H1 (cell line): ENCODE measurements around the gene CALCR. TPM values are rescaled to one million over a fixed set of nuclear protein-coding genes. Genes with fewer than 3 reads are reported as not detected.

Experiments
- CTCF ChIA-PET: fragments of 300-600 bp; sonication (Branson Sonifier 250); formaldehyde crosslinking; loops from one replicate; lab custom pipeline; 2021; ENCODE audit not compliant: partially characterized antibody; lab: Charles Lee
- POLR2A ChIA-PET: fragments of 300-600 bp; sonication (Branson Sonifier 250); formaldehyde crosslinking; loops from one replicate; lab custom pipeline; 2021; ENCODE audit warnings: inconsistent platforms; ENCODE audit not compliant: partially characterized antibody; lab: Charles Lee
- DNase-seq, 2 experiments: peaks; one replicate each; pipeline versions ENCODE4 v3.0.0 to v3.0.0-alpha.2; 2010 to 2022; ENCODE audit warnings: low spot score in 2 of 2, low read depth in 1 of 2, mixed read lengths in 1 of 2
- FAIRE-seq: peaks from 2 replicates; lab custom pipeline; 2011; peaks lifted over from hg19 to GRCh38; lab: Jason Lieb, UNC
- H2AFZ ChIP-seq: 2 replicates; pipeline ENCODE4 v1.8.1; 2012; ENCODE audit warnings: low read length, inconsistent platforms
- H2AK5ac ChIP-seq: 2 replicates; pipeline ENCODE4 v1.6.1; 2013; ENCODE audit warnings: low read depth, low read length
- H2BK120ac ChIP-seq: replicated peaks from 2 replicates; pipeline ENCODE3; 2013; ENCODE audit warnings: low read depth, low read length, inconsistent platforms
- H2BK12ac ChIP-seq: 2 replicates; pipeline ENCODE4 v1.6.1; 2013; ENCODE audit warnings: low read depth, low read length
- H2BK15ac ChIP-seq: 2 replicates; pipeline ENCODE4 v1.6.1; 2013; ENCODE audit warnings: low read length
- H2BK20ac ChIP-seq: 2 replicates; pipeline ENCODE4 v1.6.1; 2013; ENCODE audit warnings: low read length
- H2BK5ac ChIP-seq: 2 replicates; pipeline ENCODE4 v1.6.1; 2013; ENCODE audit warnings: low read depth, low read length
- H3K14ac ChIP-seq: 2 replicates; pipeline ENCODE4 v1.6.1; 2013; ENCODE audit warnings: inconsistent platforms; ENCODE audit not compliant: insufficient read length
- H3K18ac ChIP-seq: 2 replicates; pipeline ENCODE4 v1.6.1; 2013; ENCODE audit warnings: low read length; ENCODE audit errors: extremely low read depth
- H3K23ac ChIP-seq: 2 replicates; pipeline ENCODE4 v1.6.1; 2013; ENCODE audit warnings: inconsistent platforms; ENCODE audit not compliant: insufficient read length
- H3K23me2 ChIP-seq: 2 replicates; pipeline ENCODE4 v1.6.1; 2013; ENCODE audit warnings: low read depth, low read length
- H3K27ac ChIP-seq: 2 replicates; pipeline ENCODE4 v1.6.1; 2011; ENCODE audit warnings: low read depth, low read length, inconsistent platforms
- H3K27me3 ChIP-seq, 4 experiments: replicated peaks in 1 of 4; 1 replicate in 1 of 4; 2 replicates in 3 of 4; pipeline versions ENCODE4 v1.6.1 to v1.8.1; 2011 to 2013; ENCODE audit warnings: low read length in 3 of 4, mild to moderate bottlenecking in 3 of 4, inconsistent platforms in 2 of 4, mixed read lengths in 2 of 4, moderate library complexity in 1 of 4; ENCODE audit not compliant: control insufficient read depth in 3 of 4, insufficient read depth in 3 of 4; ENCODE audit errors: extremely low read depth in 1 of 4
- H3K36me3 ChIP-seq, 4 experiments: 2 replicates each; pipeline versions ENCODE4 v1.6.1 to v1.8.1; 2011 to 2013; ENCODE audit warnings: mild to moderate bottlenecking in 4 of 4, low read length in 3 of 4, moderate library complexity in 2 of 4, control low read depth in 1 of 4, inconsistent platforms in 1 of 4; ENCODE audit not compliant: insufficient read depth in 4 of 4, control insufficient read depth in 2 of 4
- H3K4ac ChIP-seq: replicated peaks from 2 replicates; pipeline ENCODE3; 2013; ENCODE audit warnings: low read length, low read depth, mixed read lengths, inconsistent platforms; ENCODE audit not compliant: insufficient read length
- H3K4me1 ChIP-seq, 4 experiments: replicated peaks in 1 of 4; 1 replicate in 1 of 4; 2 replicates in 3 of 4; pipeline versions ENCODE4 v1.6.1 to v1.8.1; 2011 to 2013; ENCODE audit warnings: low read length in 3 of 4, inconsistent platforms in 2 of 4, mixed read lengths in 1 of 4; ENCODE audit not compliant: insufficient read depth in 4 of 4, control insufficient read depth in 3 of 4
- H3K4me2 ChIP-seq, 2 experiments: 2 replicates each; pipeline versions ENCODE4 v1.6.1 to v1.8.1; 2011 to 2013; ENCODE audit warnings: low read depth in 2 of 2, low read length in 2 of 2, control low read depth in 1 of 2, inconsistent platforms in 1 of 2, mild to moderate bottlenecking in 1 of 2; ENCODE audit not compliant: insufficient read depth in 1 of 2
- H3K4me3 ChIP-seq, 4 experiments: fragments of 200-600, 300-600 bp in 1 of 4; sonication (generic), shearing (Covaris generic), sonication (Bioruptor Twin) in 1 of 4; 2 replicates each; pipeline versions ENCODE4 v1.5.1 to v1.8.1; 2011 to 2016; ENCODE audit warnings: low read length in 4 of 4, low read depth in 3 of 4, control low read depth in 2 of 4, inconsistent platforms in 2 of 4, mild to moderate bottlenecking in 2 of 4, mixed read lengths in 1 of 4, moderate library complexity in 1 of 4; ENCODE audit not compliant: insufficient read depth in 2 of 4; ENCODE audit errors: extremely low read depth in 1 of 4
- H3K56ac ChIP-seq: replicated peaks from 2 replicates; pipeline ENCODE3; 2013; ENCODE audit warnings: low read depth, mild to moderate bottlenecking, mixed read lengths, low read length, inconsistent platforms; ENCODE audit not compliant: insufficient read length
- H3K79me1 ChIP-seq: 2 replicates; pipeline ENCODE4 v1.6.1; 2013; ENCODE audit warnings: low read depth, low read length, control low read depth
- H3K79me2 ChIP-seq, 2 experiments: 2 replicates each; pipeline versions ENCODE4 v1.6.1 to v1.8.1; 2012 to 2013; ENCODE audit warnings: low read length in 2 of 2, mild to moderate bottlenecking in 2 of 2, inconsistent platforms in 1 of 2; ENCODE audit not compliant: insufficient read depth in 2 of 2, control insufficient read depth in 1 of 2
- H3K9ac ChIP-seq, 4 experiments: replicated peaks in 1 of 4; 1 replicate in 1 of 4; 2 replicates in 3 of 4; pipeline versions ENCODE4 v1.6.1 to v1.8.1; 2011 to 2013; ENCODE audit warnings: low read depth in 3 of 4, low read length in 3 of 4, control low read depth in 2 of 4, mild to moderate bottlenecking in 2 of 4, moderate library complexity in 2 of 4, inconsistent platforms in 1 of 4; ENCODE audit errors: extremely low read depth in 1 of 4
- H3K9me3 ChIP-seq, 2 experiments: 2 replicates each; pipeline versions ENCODE4 v1.6.1 to v1.8.1; 2012 to 2013; ENCODE audit warnings: mild to moderate bottlenecking in 2 of 2, moderate library complexity in 2 of 2, control low read depth in 1 of 2, inconsistent platforms in 1 of 2, low read depth in 1 of 2, low read length in 1 of 2, mixed read lengths in 1 of 2; ENCODE audit not compliant: insufficient read depth in 2 of 2
- H4K20me1 ChIP-seq, 2 experiments: replicated peaks in 1 of 2; 2 replicates each; pipeline versions ENCODE3 to v1.8.1; 2011 to 2013; ENCODE audit warnings: inconsistent platforms in 2 of 2, low read length in 2 of 2, mild to moderate bottlenecking in 1 of 2; ENCODE audit not compliant: insufficient read depth in 2 of 2, control insufficient read depth in 1 of 2
- H4K5ac ChIP-seq: 2 replicates; pipeline ENCODE4 v1.6.1; 2013; ENCODE audit warnings: low read length, low read depth, mixed read lengths, inconsistent platforms; ENCODE audit not compliant: insufficient read length
- H4K8ac ChIP-seq: 2 replicates; pipeline ENCODE4 v1.8.0; 2013; ENCODE audit warnings: mild to moderate bottlenecking, moderate library complexity, low read length, inconsistent platforms; ENCODE audit not compliant: insufficient read depth; ENCODE audit errors: extremely low read depth
- H4K91ac ChIP-seq: replicated peaks from 2 replicates; pipeline ENCODE3; 2013; ENCODE audit warnings: low read length, mixed read lengths, inconsistent platforms; ENCODE audit not compliant: insufficient read length
- HDAC6 ChIP-seq: IDR thresholded peaks from one replicate; pipeline ENCODE4 v1.7.1; 2012; ENCODE audit warnings: low read depth, mild to moderate bottlenecking, inconsistent platforms, low read length, moderate library complexity
- POU5F1 ChIP-seq: IDR thresholded peaks from 2 replicates; pipeline ENCODE4 v1.6.1; 2011; ENCODE audit warnings: low read depth, mild to moderate bottlenecking, low read length, moderate library complexity
- SP4 ChIP-seq: IDR thresholded peaks from 2 replicates; pipeline ENCODE4 v1.6.1; 2012; ENCODE audit warnings: low read length, inconsistent platforms
- YY1 ChIP-seq: IDR thresholded peaks from 2 replicates; pipeline ENCODE4 v1.6.1; 2011; ENCODE audit warnings: low read depth, mild to moderate bottlenecking, low read length
- WGBS, 2 experiments: shearing (Covaris generic) in 1 of 2; methylation state at CpG; one replicate each; pipeline versions ENCODE4 v1.1.6 to v1.1.7; 2013 to 2015; ENCODE audit warnings: low lambda C conversion rate in 2 of 2, mixed read lengths in 2 of 2, inconsistent platforms in 1 of 2, low coverage in 1 of 2, missing lambda C conversion rate in 1 of 2; ENCODE audit not compliant: insufficient replicate concordance in 2 of 2, insufficient coverage in 1 of 2, insufficient read length in 1 of 2; ENCODE audit errors: extremely low coverage in 1 of 2, missing lambda C conversion rate in 1 of 2; 5-methylcytosine and 5-hydroxymethylcytosine counted together
- polyA plus RNA-seq, 7 experiments: library from polyadenylated mRNA; depleted of rRNA in 3 of 7; stranded (reverse) in 5 of 7; unstranded in 2 of 7; fragments of >200 nt in 5 of 7; fragments of 200-250 nt in 2 of 7; gene quantifications; 1 replicate in 5 of 7; 2 replicates in 1 of 7; 4 replicates in 1 of 7; pipeline versions ENCODE4 v1.2.1 to v1.2.3, GENCODE V29; 2011 to 2013; ENCODE audit warnings: missing spikeins in 2 of 7, mixed read lengths in 2 of 7
- total RNA-seq: library from RNA; stranded (reverse); fragmentation: NEBNext Ultra II Directional; extraction: Animal tissue kit (Norgen Biotek cat#: 25700); gene quantifications from 2 replicates; pipeline ENCODE4 v1.2.1, GENCODE V29; 2021

The CALCR gene
- total and polyA plus RNA-seq, 2 of the 8 experiments (the other 6 are each of a cell fraction or from before 2014, with no cell fraction given): 1.0 to 3.6 TPM

GRCh38 chr7:93601363-93601762 lies 26.8 kb upstream of the CALCR start:
- Histone ChIP-seq H3K56ac (no peak overlapping the region), H2BK12ac (no peak overlapping the region), H2BK15ac (no peak overlapping the region), H3K27me3 (no peaks in the 10 kb centered on the region), H3K9me3 (no peaks in the 10 kb centered on the region), H3K4me3 (no peak overlapping the region), H3K18ac (no peak overlapping the region), H4K8ac (no peak overlapping the region), H3K23ac (no peak overlapping the region), H4K20me1 (no peaks in the 10 kb centered on the region), H3K23me2 (no peaks in the 10 kb centered on the region; the same call in 1 of the 2 replicates), H3K79me2 (no peaks in the 10 kb centered on the region), H4K5ac (no peak overlapping the region), H2AFZ (no peak overlapping the region), H4K91ac (no peak overlapping the region), H3K4me1 (no peaks in the 10 kb centered on the region), H2BK120ac (no peak overlapping the region), H3K9ac (no peak overlapping the region), H2BK5ac (no peak overlapping the region), H2AK5ac (no peak overlapping the region), H3K4ac (no peak overlapping the region), H3K27ac (no peak overlapping the region), H3K4me2 (no peak overlapping the region), H3K14ac (no peak overlapping the region), H3K36me3 (no peaks in the 10 kb centered on the region), H2BK20ac (no peak overlapping the region), H3K79me1 (no peaks in the 10 kb centered on the region)
- no peak for DNase-seq
- 58% methylated on average over 1 of the region's 1 CpG; no CpG with 5 or more reads in 1 of the 2 experiments for WGBS, 2 experiments
- no peak for FAIRE-seq
- POLR2A ChIA-PET: interaction anchor here (0.7 to 0.9 kb wide), 2 partner anchors 9 to 439 kb away, joined by 3 to 4 read pairs; no protein-coding TSS in a partner anchor
- CTCF ChIA-PET: interaction anchor here (0.8 to 2.6 kb wide), 9 partner anchors 9 to 302 kb away, joined by 3 to 15 read pairs (median 3); no protein-coding TSS in a partner anchor
- no peak for TF ChIP-seq HDAC6
- TF ChIP-seq SP4: no peak
- no peak for TF ChIP-seq POU5F1
- TF ChIP-seq YY1: no peak
